HEK293 (cell line): ENCODE measurements around the gene H2AZ2.

Source experiments
- CTCF ChIA-PET: fragments of 350-600 bp; formaldehyde crosslinking; extraction: SDS; loops from one replicate; lab custom pipeline; 2021; ENCODE audit warnings: antibody characterized with exemption; lab: Yijun Ruan, JAX
- POLR2A ChIA-PET: fragments of 300-600 bp; formaldehyde crosslinking; extraction: SDS; loops from one replicate; lab custom pipeline; 2020; ENCODE audit warnings: antibody characterized with exemption, inconsistent platforms; lab: Yijun Ruan, JAX
- H3K27ac ChIP-seq: fragments of 200-500 bp; sonication (Bioruptor generic); 2 replicates; pipeline ENCODE4 v1.5.1; 2014; ENCODE audit warnings: low read depth, low read length, control low read depth, inconsistent platforms; ENCODE audit errors: extremely low read depth
- H3K36me3 ChIP-seq, 2 experiments: fragments of 200-500 bp in 1 of 2; sonication (Bioruptor generic) in 1 of 2; 1 replicate in 1 of 2; 2 replicates in 1 of 2; pipeline ENCODE4 v1.5.1; 2014 to 2017; ENCODE audit warnings: inconsistent platforms in 2 of 2, low read length in 2 of 2; ENCODE audit not compliant: control insufficient read depth in 2 of 2, insufficient read depth in 1 of 2
- H3K4me1 ChIP-seq: fragments of 200-500 bp; sonication (Bioruptor generic); 2 replicates; pipeline ENCODE4 v1.5.1; 2014; ENCODE audit warnings: mild to moderate bottlenecking, low read length, inconsistent platforms; ENCODE audit not compliant: control insufficient read depth, insufficient read depth
- H3K4me3 ChIP-seq: 2 replicates; pipeline ENCODE4 v1.5.1; 2011; ENCODE audit warnings: low read depth, mild to moderate bottlenecking, control low read depth, low read length, moderate library complexity
- H3K9me3 ChIP-seq: fragments of 200-500 bp; sonication (Bioruptor generic); 2 replicates; pipeline ENCODE4 v1.5.1; 2014; ENCODE audit warnings: low read depth, low read length, inconsistent platforms; ENCODE audit not compliant: control insufficient read depth, insufficient read depth
- EGR2 ChIP-seq: fragments of 450-650 bp; formaldehyde crosslinking; IDR thresholded peaks from 2 replicates; pipeline ENCODE4 v1.5.1; 2016; ENCODE audit warnings: low read depth, missing biosample characterization, missing genetic modification characterization
- GLI2 ChIP-seq: fragments of 450-650 bp; formaldehyde crosslinking; IDR thresholded peaks from 2 replicates; pipeline ENCODE4; 2017; ENCODE audit warnings: missing biosample characterization, missing genetic modification characterization, low read depth, borderline replicate concordance
- GLIS1 ChIP-seq: fragments of 450-650 bp; formaldehyde crosslinking; IDR thresholded peaks from 2 replicates; pipeline ENCODE4 v1.5.1; 2016; ENCODE audit warnings: missing biosample characterization, missing genetic modification characterization
- MZF1 ChIP-seq: fragments of 450-650 bp; formaldehyde crosslinking; IDR thresholded peaks from 2 replicates; pipeline ENCODE4 v1.5.1; 2017; ENCODE audit warnings: missing biosample characterization, missing genetic modification characterization, borderline replicate concordance
- REPIN1 ChIP-seq: fragments of 450-650 bp; formaldehyde crosslinking; IDR thresholded peaks from 2 replicates; pipeline ENCODE4 v1.5.1; 2017; ENCODE audit warnings: missing biosample characterization, missing genetic modification characterization, low read depth
- SALL2 ChIP-seq: fragments of 450-650 bp; formaldehyde crosslinking; IDR thresholded peaks from 2 replicates; pipeline ENCODE4 v1.5.0; 2017; ENCODE audit warnings: missing biosample characterization, mild to moderate bottlenecking, missing genetic modification characterization, borderline replicate concordance
- SP7 ChIP-seq: fragments of 450-650 bp; formaldehyde crosslinking; IDR thresholded peaks from 2 replicates; pipeline ENCODE4 v1.5.1; 2016; ENCODE audit warnings: missing biosample characterization, missing genetic modification characterization
- TCF7L2 ChIP-seq: IDR thresholded peaks from 2 replicates; pipeline ENCODE4 v1.6.1; 2011; ENCODE audit warnings: low read depth, mild to moderate bottlenecking, inconsistent platforms, low read length, moderate library complexity, borderline replicate concordance
- WT1 ChIP-seq: fragments of 450-650 bp; formaldehyde crosslinking; IDR thresholded peaks from 2 replicates; pipeline ENCODE4 v1.5.1; 2016; ENCODE audit warnings: missing biosample characterization, missing genetic modification characterization
- YY1 ChIP-seq: fragments of 450-650 bp; formaldehyde crosslinking; IDR thresholded peaks from 2 replicates; pipeline ENCODE4 v1.5.1; 2018; ENCODE audit warnings: missing biosample characterization, missing genetic modification characterization
- ZBTB10 ChIP-seq: fragments of 450-650 bp; formaldehyde crosslinking; IDR thresholded peaks from 2 replicates; pipeline ENCODE4 v1.5.1; 2016; ENCODE audit warnings: missing biosample characterization, missing genetic modification characterization
- ZBTB17 ChIP-seq: fragments of 450-650 bp; formaldehyde crosslinking; IDR thresholded peaks from 2 replicates; pipeline ENCODE4 v1.5.1; 2016; ENCODE audit warnings: missing biosample characterization, missing genetic modification characterization
- ZBTB21 ChIP-seq: fragments of 450-650 bp; formaldehyde crosslinking; IDR thresholded peaks from 2 replicates; pipeline ENCODE4 v1.5.1; 2017; ENCODE audit warnings: missing biosample characterization, missing genetic modification characterization
- ZBTB48 ChIP-seq: fragments of 450-650 bp; formaldehyde crosslinking; IDR thresholded peaks from 2 replicates; pipeline ENCODE4 v1.5.1; 2016; ENCODE audit warnings: missing biosample characterization, missing genetic modification characterization
- ZBTB6 ChIP-seq: fragments of 450-650 bp; formaldehyde crosslinking; IDR thresholded peaks from 2 replicates; pipeline ENCODE4 v1.5.1; 2017; ENCODE audit warnings: missing biosample characterization, missing genetic modification characterization
- ZFHX2 ChIP-seq: fragments of 450-650 bp; formaldehyde crosslinking; conservative IDR thresholded peaks from 2 replicates; pipeline ENCODE4 v1.5.1; 2016; ENCODE audit warnings: missing biosample characterization, missing genetic modification characterization
- ZNF133 ChIP-seq: fragments of 450-650 bp; formaldehyde crosslinking; IDR thresholded peaks from 2 replicates; pipeline ENCODE4 v1.5.1; 2016; ENCODE audit warnings: missing biosample characterization, missing genetic modification characterization
- ZNF18 ChIP-seq: fragments of 450-650 bp; formaldehyde crosslinking; IDR thresholded peaks from 2 replicates; pipeline ENCODE4 v1.5.1; 2016; ENCODE audit warnings: missing biosample characterization, missing genetic modification characterization
- ZNF221 ChIP-seq: fragments of 450-650 bp; formaldehyde crosslinking; IDR thresholded peaks from 2 replicates; pipeline ENCODE4 v1.5.1; 2017; ENCODE audit warnings: missing biosample characterization, missing genetic modification characterization, borderline replicate concordance
- ZNF274 ChIP-seq, 2 experiments: fragments of 200-500 bp in 1 of 2; fragments of 450-650 bp in 1 of 2; sonication (Bioruptor generic) in 1 of 2; formaldehyde crosslinking in 1 of 2; IDR thresholded peaks; 2 replicates each; pipeline versions ENCODE4 v1.5.1 to v1.6.1; 2014 to 2016; ENCODE audit warnings: borderline replicate concordance in 1 of 2, inconsistent platforms in 1 of 2, low read length in 1 of 2, missing biosample characterization in 1 of 2, missing genetic modification characterization in 1 of 2
- ZNF292 ChIP-seq: fragments of 450-650 bp; formaldehyde crosslinking; IDR thresholded peaks from 2 replicates; pipeline ENCODE4 v1.5.1; 2016; ENCODE audit warnings: low read depth, missing biosample characterization, missing genetic modification characterization, borderline replicate concordance
- ZNF366 ChIP-seq: fragments of 450-650 bp; formaldehyde crosslinking; conservative IDR thresholded peaks from 2 replicates; pipeline ENCODE4 v1.5.1; 2016; ENCODE audit warnings: missing biosample characterization, missing genetic modification characterization
- ZNF548 ChIP-seq: fragments of 450-650 bp; formaldehyde crosslinking; IDR thresholded peaks from 2 replicates; pipeline ENCODE4 v1.5.1; 2016; ENCODE audit warnings: missing biosample characterization, missing genetic modification characterization
- ZNF600 ChIP-seq: fragments of 450-650 bp; formaldehyde crosslinking; IDR thresholded peaks from 2 replicates; pipeline ENCODE4 v1.5.1; 2016; ENCODE audit warnings: missing biosample characterization, missing genetic modification characterization
- ZNF692 ChIP-seq: fragments of 450-650 bp; formaldehyde crosslinking; IDR thresholded peaks from 2 replicates; pipeline ENCODE4 v1.5.1; 2016; ENCODE audit warnings: missing biosample characterization, missing genetic modification characterization
- ZSCAN16 ChIP-seq: fragments of 450-650 bp; formaldehyde crosslinking; IDR thresholded peaks from 2 replicates; pipeline ENCODE4 v1.5.1; 2016; ENCODE audit warnings: missing biosample characterization, missing genetic modification characterization

H2AZ2 gene

GRCh38 chr7:44827567-44827966, 20.3 kb downstream of the H2AZ2 start:
- H3K36me3 ChIP-seq: peaks cover 32 to 58% of the 10 kb centered on the region in 2 experiments
- H3K9me3 ChIP-seq: no peaks in the 10 kb centered on the region
- H3K27ac ChIP-seq: no peak overlapping the region
- no peaks in the 10 kb centered on the region for H3K4me1 ChIP-seq
- ChIA-PET CTCF (interaction anchor here (0.6 kb wide), 1 partner anchor 49 kb away, joined by 3 read pairs; no protein-coding TSS in a partner anchor), POLR2A (no interaction called here)
- TF ChIP-seq TCF7L2 (no peak), ZNF692 (tag by site-specific recombination) (no peak), ZFHX2 (tag by site-specific recombination) (no peak), REPIN1 (tag by site-specific recombination) (no peak), GLI2 (tag by site-specific recombination) (no peak), SALL2 (tag by site-specific recombination) (no peak), ZBTB21 (tag by site-specific recombination) (no peak), GLIS1 (tag by site-specific recombination) (no peak), ZNF221 (tag by site-specific recombination) (no peak), ZNF548 (no peak), ZBTB10 (tag by site-specific recombination) (no peak), YY1 (tag by site-specific recombination) (no peak)
- H3K4me3 ChIP-seq: no peak overlapping the region

GRCh38 chr7:44824894-44825526, 22.9 kb downstream of the H2AZ2 start:
- Histone ChIP-seq H3K4me3 (no peak overlapping the region), H3K9me3 (no peaks in the 10 kb centered on the region), H3K36me3 (peaks cover 20 to 37% of the 10 kb centered on the region in 2 experiments), H3K4me1 (no peaks in the 10 kb centered on the region), H3K27ac (no peak overlapping the region)
- ChIA-PET CTCF (interaction anchor here (0.5 kb wide), 1 partner anchor 83 kb away, joined by 3 read pairs; no protein-coding TSS in a partner anchor), POLR2A (interaction anchor here (1.4 to 1.5 kb wide), 2 partner anchors 10 to 23 kb away, joined by 3 to 6 read pairs; partner anchors contain the start of gene H2AZ2)
- TF ChIP-seq ZSCAN16 (tag by site-specific recombination) (no peak), SP7 (tag by site-specific recombination) (peak; percentile 66), ZFHX2 (tag by site-specific recombination) (peak; percentile 16; the same call in 1 of the 2 replicates), ZBTB17 (tag by site-specific recombination) (peak; percentile 37; the same call in 1 of the 2 replicates), ZNF292 (tag by site-specific recombination) (no peak), ZBTB6 (tag by site-specific recombination) (no peak), EGR2 (peak; percentile 38; the same call in 1 of the 2 replicates), MZF1 (tag by site-specific recombination) (peak; percentile 86; the same call in 1 of the 2 replicates), ZNF18 (peak; percentile 18; the same call in 1 of the 2 replicates), WT1 (tag by site-specific recombination) (no peak), ZNF600 (tag by site-specific recombination) (peak; percentile 68), ZNF274 (IDR thresholded peaks at IDR 0.05; ENCODE audit: low read length) (no peak), ZNF274 (tag by site-specific recombination; IDR thresholded peaks at IDR 0.05; ENCODE audit: borderline replicate concordance) (no peak), ZNF366 (0 out of 2 replicates have a peak, but pooled peaks have one; percentile 32), ZBTB48 (peak; percentile 1; the same call in 1 of the 2 replicates), ZNF133 (tag by site-specific recombination) (no peak)
